Keratinocyte (primary cell): Measurements from ENCODE around the gene ZNF77.
"Not testable (repeated sequence)": the region's sequence is repeated elsewhere in the genome, so short reads cannot be mapped to it uniquely, and the experiment has no call there.

Source experiments
- CTCF ChIP-seq, 3 experiments: IDR thresholded peaks in 1 of 3; conservative IDR thresholded peaks in 1 of 3; optimal IDR thresholded peaks in 1 of 3; 2 replicates in 2 of 3; 3 replicates in 1 of 3; pipeline versions ENCODE3 to v1.5.1; 2011; ENCODE audit warnings: low read length in 3 of 3, mild to moderate bottlenecking in 3 of 3, moderate library complexity in 2 of 3, control low read depth in 1 of 3, inconsistent platforms in 1 of 3; ENCODE audit not compliant: insufficient read depth in 2 of 3; ENCODE audit errors: extremely low read depth in 1 of 3
- EZH2 ChIP-seq: IDR thresholded peaks from one replicate; pipeline ENCODE4 v1.6.1; 2012; ENCODE audit warnings: inconsistent platforms, mild to moderate bottlenecking, low read length, moderate library complexity

GRCh38 chr19:2992333-2992732 is 47.6 kb upstream of the ZNF77 start:
- not testable (repeated sequence) for TF ChIP-seq CTCF (optimal IDR thresholded peaks at IDR 0.05 in 1 of 3, IDR thresholded peaks at IDR 0.05 in 1 of 3, conservative IDR thresholded peaks at IDR 0.05 in 1 of 3; ENCODE audit: extremely low read depth in 1 of 3, insufficient read depth in 2 of 3, low read length in 3 of 3); EZH2
